ENCODE data around the gene MICAL3. TPM values are rescaled to one million over a fixed set of nuclear protein-coding genes. Genes with fewer than 3 reads are reported as not detected.

The MICAL3 gene
- total and polyA plus RNA-seq, 2 of the 8 experiments (the other 6 are each of a cell fraction or from before 2014, with no cell fraction given): 8.3 to 41.8 TPM

DNA sequence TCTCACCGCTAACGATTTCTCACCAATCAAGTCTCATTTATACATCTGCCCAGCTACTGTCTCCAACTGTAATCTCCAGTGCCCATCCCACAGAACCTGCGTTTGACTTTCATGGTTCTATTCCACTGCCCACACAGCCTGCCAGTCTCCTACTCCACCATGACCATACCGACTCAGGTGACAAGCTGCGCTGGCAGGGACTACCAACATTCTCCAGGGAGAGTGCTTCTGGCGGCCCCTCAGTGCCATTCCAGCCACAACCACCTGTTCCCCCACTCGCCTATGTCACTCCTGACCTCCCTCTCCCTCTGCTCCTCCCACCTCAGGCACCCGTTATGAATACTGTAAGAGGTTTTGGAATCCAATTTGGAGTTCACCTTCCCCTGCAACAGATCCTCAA is 141.6 kb downstream of the MICAL3 start:
- Histone ChIP-seq H3K23ac (ENCODE audit: insufficient read length) (no peak overlapping the region), H3K79me1 (ENCODE audit: low read depth, low read length) (no peaks in the 10 kb centered on the region), H3K23me2 (ENCODE audit: low read depth, low read length) (no peaks in the 10 kb centered on the region), H2BK5ac (ENCODE audit: low read depth, low read length) (no peak overlapping the region), H3K27ac (ENCODE audit: low read depth, low read length) (no peak overlapping the region), H4K91ac (replicated peaks; ENCODE audit: insufficient read length, low read length) (no peak overlapping the region), H4K20me1 (replicated peaks in 1 of 2; ENCODE audit: control insufficient read depth in 1 of 2, insufficient read depth in 2 of 2, low read length in 2 of 2) (peaks cover 7 to 33% of the 10 kb centered on the region in 2 experiments), H2BK12ac (ENCODE audit: low read depth, low read length) (no peak overlapping the region), H3K9me3 (ENCODE audit: insufficient read depth in 2 of 2, low read depth in 1 of 2, low read length in 1 of 2) (no peaks in the 10 kb centered on the region), H3K36me3 (ENCODE audit: control insufficient read depth in 2 of 4, insufficient read depth in 4 of 4, low read length in 3 of 4) (peaks cover 0 to 5% (median 2%) of the 10 kb centered on the region in 4 experiments; a peak in 6 of 8 replicates), H3K4me1 (replicated peaks in 1 of 4; ENCODE audit: control insufficient read depth in 3 of 4, insufficient read depth in 4 of 4, low read length in 3 of 4) (no peaks in the 10 kb centered on the region), H2BK15ac (ENCODE audit: low read length) (no peak overlapping the region), H2AK5ac (ENCODE audit: low read depth, low read length) (no peak overlapping the region), H4K5ac (ENCODE audit: insufficient read length, low read depth, low read length) (no peak overlapping the region), H3K18ac (ENCODE audit: extremely low read depth, low read length) (no peak overlapping the region), H4K8ac (ENCODE audit: extremely low read depth, insufficient read depth, low read length) (no peak overlapping the region), H3K56ac (replicated peaks; ENCODE audit: insufficient read length, low read depth, low read length) (no peak overlapping the region), H3K9ac (replicated peaks in 1 of 4; ENCODE audit: extremely low read depth in 1 of 4, low read depth in 3 of 4, low read length in 3 of 4) (no peak overlapping the region), H3K14ac (ENCODE audit: insufficient read length) (no peak overlapping the region), H2BK20ac (ENCODE audit: low read length) (no peak overlapping the region), H3K4ac (replicated peaks; ENCODE audit: insufficient read length, low read depth, low read length) (no peak overlapping the region), H3K4me2 (ENCODE audit: insufficient read depth in 1 of 2, low read depth in 2 of 2, low read length in 2 of 2) (no peak overlapping the region), H2BK120ac (replicated peaks; ENCODE audit: low read depth, low read length) (no peak overlapping the region), H3K27me3 (replicated peaks in 1 of 4; ENCODE audit: control insufficient read depth in 3 of 4, extremely low read depth in 1 of 4, insufficient read depth in 3 of 4, low read length in 3 of 4) (peaks cover 3 to 38% (median 28%) of the 10 kb centered on the region in 4 experiments), H3K79me2 (ENCODE audit: control insufficient read depth in 1 of 2, insufficient read depth in 2 of 2, low read length in 2 of 2) (no peaks in the 10 kb centered on the region), H3K4me3 (ENCODE audit: extremely low read depth in 1 of 4, insufficient read depth in 2 of 4, low read depth in 3 of 4, low read length in 4 of 4) (no peak overlapping the region), H2AFZ (ENCODE audit: low read length) (no peak overlapping the region)
- POLR2A ChIA-PET (ENCODE audit: partially characterized antibody): no interaction called here
- WGBS, 2 experiments (ENCODE audit: extremely low coverage in 1 of 2, insufficient coverage in 1 of 2, insufficient read length in 1 of 2, insufficient replicate concordance in 2 of 2, low coverage in 1 of 2, low lambda C conversion rate in 2 of 2, missing lambda C conversion rate in 1 of 2): 90% methylated on average over 8 of the region's 8 CpGs; no CpG with 5 or more reads in 1 of the 2 experiments
- FAIRE-seq (no peak), DNase-seq (ENCODE audit: low read depth in 1 of 2, low spot score in 2 of 2) (no peak)
- CTCF ChIA-PET (ENCODE audit: partially characterized antibody): interaction anchor here (1.0 to 1.6 kb wide), 4 partner anchors 9 to 193 kb away, joined by 3 to 5 read pairs (median 4); no protein-coding TSS in a partner anchor
- TF ChIP-seq CHD1 (IDR thresholded peaks at IDR 0.05; ENCODE audit: low read depth, low read length) (no peak), TBP (IDR thresholded peaks at IDR 0.05; ENCODE audit: low read depth, low read length) (no peak), SP1 (IDR thresholded peaks at IDR 0.05; ENCODE audit: low read depth, low read length) (no peak), TCF12 (IDR thresholded peaks at IDR 0.05; ENCODE audit: low read depth, low read length) (no peak), SUZ12 (IDR thresholded peaks at IDR 0.05; ENCODE audit: low read length) (no peak), SIRT6 (IDR thresholded peaks at IDR 0.05; ENCODE audit: low read length) (no peak), RNF2 (IDR thresholded peaks at IDR 0.05; ENCODE audit: borderline replicate concordance, low read depth, low read length, missing control alignments, poor library complexity, severe bottlenecking) (no peak)
- TF ChIP-seq, protein P1, sequence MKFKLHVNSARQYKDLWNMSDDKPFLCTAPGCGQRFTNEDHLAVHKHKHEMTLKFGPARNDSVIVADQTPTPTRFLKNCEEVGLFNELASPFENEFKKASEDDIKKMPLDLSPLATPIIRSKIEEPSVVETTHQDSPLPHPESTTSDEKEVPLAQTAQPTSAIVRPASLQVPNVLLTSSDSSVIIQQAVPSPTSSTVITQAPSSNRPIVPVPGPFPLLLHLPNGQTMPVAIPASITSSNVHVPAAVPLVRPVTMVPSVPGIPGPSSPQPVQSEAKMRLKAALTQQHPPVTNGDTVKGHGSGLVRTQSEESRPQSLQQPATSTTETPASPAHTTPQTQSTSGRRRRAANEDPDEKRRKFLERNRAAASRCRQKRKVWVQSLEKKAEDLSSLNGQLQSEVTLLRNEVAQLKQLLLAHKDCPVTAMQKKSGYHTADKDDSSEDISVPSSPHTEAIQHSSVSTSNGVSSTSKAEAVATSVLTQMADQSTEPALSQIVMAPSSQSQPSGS (IDR thresholded peaks at IDR 0.05; ENCODE audit: low read length): no peak
